ENCODE measurements around the gene SOCS3. TPM values are rescaled to one million over a fixed set of nuclear protein-coding genes. Genes with fewer than 3 reads are reported as not detected.
A peak's percentile ranks its signal among the peaks of the same experiment; 100 is the strongest.

Gene SOCS3
- total RNA-seq, 1 experiment from 2014 or later, result 11.3 TPM

DNA sequence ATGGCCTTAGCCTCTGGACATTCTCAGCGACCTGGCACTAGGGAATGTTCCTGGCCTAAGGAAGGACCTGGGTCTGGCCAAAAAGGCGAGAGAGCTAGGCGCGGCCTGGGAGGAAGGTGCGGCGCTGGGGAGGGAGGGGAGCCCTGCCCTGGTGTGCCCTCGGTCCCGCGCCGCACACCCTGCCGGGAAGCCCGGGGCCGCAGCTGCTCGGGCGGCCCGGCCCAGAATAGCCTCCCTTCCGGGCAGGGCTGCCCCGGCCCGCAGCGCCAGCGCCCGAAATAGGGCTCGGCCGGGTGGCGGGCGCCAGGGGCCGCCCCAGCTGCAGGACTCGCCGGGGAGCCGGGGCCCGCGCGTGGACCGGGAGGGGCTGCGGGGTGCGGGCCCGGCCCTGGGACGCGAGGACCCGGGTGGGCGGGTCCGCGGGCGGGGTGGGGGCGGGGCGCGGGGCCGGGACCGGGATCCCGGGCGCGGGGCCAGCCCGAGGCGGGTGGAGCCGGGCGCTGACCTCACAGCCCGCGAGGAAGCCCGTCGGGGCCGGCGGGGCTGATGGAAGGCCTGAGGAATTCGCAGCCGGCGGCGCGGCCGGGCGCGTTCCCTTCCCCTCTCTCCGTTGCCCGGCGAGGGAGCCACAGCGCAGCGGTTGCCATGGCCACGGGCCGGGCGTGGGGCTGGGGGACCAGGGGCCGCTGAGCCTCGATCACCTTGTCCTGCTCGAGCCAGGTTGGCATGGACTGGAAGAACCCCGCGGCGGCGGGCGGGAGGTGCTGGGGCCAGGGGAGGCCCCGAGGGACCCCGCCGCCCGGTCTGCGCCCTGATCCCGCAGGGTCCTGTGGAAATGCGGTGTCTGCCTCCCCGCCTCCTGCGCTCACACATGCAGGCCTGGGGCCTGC, 18.1 kb downstream of the SOCS3 start:
- no peaks in the 10 kb centered on the region for H3K9me3 Mint-ChIP-seq (ENCODE audit: unreplicated experiment)
- H3K27me3 ChIP-seq (replicated peaks; ENCODE audit: control insufficient read depth, insufficient read depth, low read length), result no peaks in the 10 kb centered on the region; the same call in 1 of the 2 replicates
- intact Hi-C loops (cut with micrococcal nuclease; ENCODE audit: unreplicated experiment), result no loop called here
- no peaks in the 10 kb centered on the region for H3K9me3 ChIP-seq
- peak in 1 of 2 experiments; percentile 74 for DNase-seq
- H3K4me1 Mint-ChIP-seq (ENCODE audit: low read depth, unreplicated experiment), result no peaks in the 10 kb centered on the region
- no peak overlapping the region for H3K27ac Mint-ChIP-seq (ENCODE audit: unreplicated experiment)
- CTCF ChIA-PET, result interaction anchor here (0.5 to 0.7 kb wide), 2 partner anchors 62 to 128 kb away, joined by 3 read pairs; no protein-coding TSS in a partner anchor
- no peaks in the 10 kb centered on the region for H3K27me3 Mint-ChIP-seq (ENCODE audit: insufficient read depth, unreplicated experiment)
- POLR2A ChIA-PET, result no interaction called here
- H3K36me3 ChIP-seq (ENCODE audit: control insufficient read depth, insufficient read depth, low read length), result no peaks in the 10 kb centered on the region
- H3K4me3 Mint-ChIP-seq (ENCODE audit: unreplicated experiment), result peak overlapping the region; percentile 67
- no peaks in the 10 kb centered on the region for H3K36me3 Mint-ChIP-seq (ENCODE audit: insufficient read depth, unreplicated experiment)
- H3K4me1 ChIP-seq, result peaks cover 13% of the 10 kb centered on the region
- TF ChIP-seq, protein P1, sequence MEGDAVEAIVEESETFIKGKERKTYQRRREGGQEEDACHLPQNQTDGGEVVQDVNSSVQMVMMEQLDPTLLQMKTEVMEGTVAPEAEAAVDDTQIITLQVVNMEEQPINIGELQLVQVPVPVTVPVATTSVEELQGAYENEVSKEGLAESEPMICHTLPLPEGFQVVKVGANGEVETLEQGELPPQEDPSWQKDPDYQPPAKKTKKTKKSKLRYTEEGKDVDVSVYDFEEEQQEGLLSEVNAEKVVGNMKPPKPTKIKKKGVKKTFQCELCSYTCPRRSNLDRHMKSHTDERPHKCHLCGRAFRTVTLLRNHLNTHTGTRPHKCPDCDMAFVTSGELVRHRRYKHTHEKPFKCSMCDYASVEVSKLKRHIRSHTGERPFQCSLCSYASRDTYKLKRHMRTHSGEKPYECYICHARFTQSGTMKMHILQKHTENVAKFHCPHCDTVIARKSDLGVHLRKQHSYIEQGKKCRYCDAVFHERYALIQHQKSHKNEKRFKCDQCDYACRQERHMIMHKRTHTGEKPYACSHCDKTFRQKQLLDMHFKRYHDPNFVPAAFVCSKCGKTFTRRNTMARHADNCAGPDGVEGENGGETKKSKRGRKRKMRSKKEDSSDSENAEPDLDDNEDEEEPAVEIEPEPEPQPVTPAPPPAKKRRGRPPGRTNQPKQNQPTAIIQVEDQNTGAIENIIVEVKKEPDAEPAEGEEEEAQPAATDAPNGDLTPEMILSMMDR (IDR thresholded peaks at IDR 0.05; ENCODE audit: insufficient read depth in 1 of 2, low read depth in 1 of 2, low read length in 1 of 2, severe bottlenecking in 1 of 2, unreplicated experiment in 1 of 2), result no peak
- BruUV-seq (replicated peaks), result no TSS peak
- peak overlapping the region; percentile 43 for H3K4me3 ChIP-seq (ENCODE audit: low read depth, low read length)

DNA sequence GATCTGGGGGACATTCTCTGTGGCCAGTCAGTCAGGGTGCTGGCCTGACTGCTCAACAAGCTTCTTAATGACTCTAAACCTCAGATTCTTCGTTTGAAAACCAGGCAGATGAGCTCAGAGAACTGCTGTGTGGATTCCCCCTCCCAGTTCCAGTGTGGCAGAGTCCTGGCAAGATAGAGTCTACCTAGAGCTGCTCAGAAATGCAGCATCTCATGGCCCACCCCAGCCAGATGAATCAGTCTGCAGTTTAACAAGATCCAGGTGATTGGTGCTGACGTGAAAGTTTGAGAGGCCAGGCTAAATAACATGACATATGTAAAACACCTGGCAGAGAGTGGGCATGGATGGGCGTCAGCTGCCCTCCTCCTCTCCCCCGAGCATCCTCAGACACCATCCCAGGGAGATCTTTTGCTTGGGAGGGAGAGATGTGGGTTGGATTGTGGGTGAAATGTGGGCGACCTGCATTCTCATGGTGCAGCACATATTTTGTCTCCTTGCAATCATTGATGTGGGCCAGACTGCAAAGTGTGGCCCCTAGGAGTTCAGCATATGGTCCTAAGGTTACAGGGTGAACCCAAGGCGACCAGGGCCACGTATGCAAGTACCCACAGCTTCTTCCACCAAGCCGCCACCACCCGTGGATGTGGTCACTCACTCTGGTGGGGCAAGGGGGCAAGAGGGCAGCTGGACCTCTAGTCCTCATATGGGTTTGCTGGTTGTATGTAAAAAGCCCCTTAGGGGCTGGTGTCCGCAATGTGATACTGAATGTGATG, 19.5 kb downstream of the SOCS3 start:
- no TSS peak for BruUV-seq (replicated peaks)
- H3K9me3 ChIP-seq, result no peaks in the 10 kb centered on the region
- intact Hi-C loops (cut with micrococcal nuclease; ENCODE audit: unreplicated experiment), result no loop called here
- no peaks in the 10 kb centered on the region for H3K4me1 Mint-ChIP-seq (ENCODE audit: low read depth, unreplicated experiment)
- H3K36me3 Mint-ChIP-seq (ENCODE audit: insufficient read depth, unreplicated experiment), result no peaks in the 10 kb centered on the region
- CTCF ChIA-PET, result no interaction called here
- DNase-seq, result no peak
- H3K4me3 Mint-ChIP-seq (ENCODE audit: unreplicated experiment), result peak overlapping the region; percentile 67
- peaks cover 13% of the 10 kb centered on the region for H3K4me1 ChIP-seq
- H3K27ac Mint-ChIP-seq (ENCODE audit: unreplicated experiment), result peak overlapping the region; percentile 59
- no peaks in the 10 kb centered on the region for H3K9me3 Mint-ChIP-seq (ENCODE audit: unreplicated experiment)
- TF ChIP-seq, protein P1 (IDR thresholded peaks at IDR 0.05; ENCODE audit: insufficient read depth in 1 of 2, low read depth in 1 of 2, low read length in 1 of 2, severe bottlenecking in 1 of 2, unreplicated experiment in 1 of 2), result no peak
- no peaks in the 10 kb centered on the region for H3K27me3 Mint-ChIP-seq (ENCODE audit: insufficient read depth, unreplicated experiment)
- H3K36me3 ChIP-seq (ENCODE audit: control insufficient read depth, insufficient read depth, low read length), result no peaks in the 10 kb centered on the region
- POLR2A ChIA-PET, result interaction anchor here (0.7 kb wide), 1 partner anchor 21 kb away, joined by 3 read pairs; no protein-coding TSS in a partner anchor
- H3K4me3 ChIP-seq (ENCODE audit: low read depth, low read length), result no peak overlapping the region
- H3K27me3 ChIP-seq (replicated peaks; ENCODE audit: control insufficient read depth, insufficient read depth, low read length), result no peaks in the 10 kb centered on the region; the same call in 1 of the 2 replicates

DNA sequence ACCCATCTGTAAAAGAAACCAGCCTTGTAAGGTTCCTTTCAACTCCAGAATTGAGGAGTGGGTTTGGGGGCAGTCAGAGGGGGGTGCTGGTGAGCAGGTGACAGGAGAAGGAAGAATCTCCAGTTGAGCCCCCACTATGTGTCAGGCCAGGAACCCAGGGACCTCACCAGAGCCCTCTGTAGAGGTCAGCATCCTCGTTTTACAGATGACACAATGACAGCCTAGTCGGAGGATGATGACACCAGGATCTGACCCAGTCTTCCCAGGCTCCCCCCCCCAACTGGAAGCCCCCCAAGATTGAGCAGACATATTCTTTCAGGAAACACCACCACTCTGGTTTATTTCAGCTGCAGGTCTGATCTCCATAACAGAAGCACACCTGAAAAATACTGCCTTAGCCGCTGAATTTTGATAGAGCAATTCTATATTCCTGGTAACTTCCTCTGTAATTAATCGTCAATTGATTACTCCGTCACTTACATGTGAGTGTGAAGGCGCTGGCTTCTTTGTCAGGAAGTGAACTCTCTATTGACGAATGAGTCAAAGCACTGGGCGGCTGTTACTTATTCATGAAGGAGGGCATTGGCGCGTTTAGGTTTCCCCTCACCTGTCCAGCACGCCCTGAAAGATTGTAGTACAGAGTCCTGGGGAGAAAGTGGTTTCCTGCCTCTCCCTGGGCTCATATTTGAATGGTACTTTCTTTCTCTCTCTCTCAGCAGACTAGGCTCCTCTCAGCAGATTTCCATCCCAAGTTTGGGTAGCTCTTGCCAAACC, 21.2 kb downstream of the SOCS3 start:
- no peaks in the 10 kb centered on the region for H3K4me1 Mint-ChIP-seq (ENCODE audit: low read depth, unreplicated experiment)
- CTCF ChIA-PET, result no interaction called here
- POLR2A ChIA-PET, result interaction anchor here (0.5 kb wide), 1 partner anchor 123 kb away, joined by 5 read pairs; no protein-coding TSS in a partner anchor
- Histone ChIP-seq H3K4me3 (ENCODE audit: low read depth, low read length) (no peak overlapping the region), H3K4me1 (peaks cover 13% of the 10 kb centered on the region), H3K36me3 (ENCODE audit: control insufficient read depth, insufficient read depth, low read length) (no peaks in the 10 kb centered on the region), H3K27me3 (replicated peaks; ENCODE audit: control insufficient read depth, insufficient read depth, low read length) (no peaks in the 10 kb centered on the region; the same call in 1 of the 2 replicates), H3K9me3 (no peaks in the 10 kb centered on the region)
- intact Hi-C loops (cut with micrococcal nuclease; ENCODE audit: unreplicated experiment), result no loop called here
- H3K9me3 Mint-ChIP-seq (ENCODE audit: unreplicated experiment), result no peaks in the 10 kb centered on the region
- H3K27me3 Mint-ChIP-seq (ENCODE audit: insufficient read depth, unreplicated experiment), result no peaks in the 10 kb centered on the region
- DNase-seq, result no peak
- no peaks in the 10 kb centered on the region for H3K36me3 Mint-ChIP-seq (ENCODE audit: insufficient read depth, unreplicated experiment)
- no peak overlapping the region for H3K27ac Mint-ChIP-seq (ENCODE audit: unreplicated experiment)
- no TSS peak for BruUV-seq (replicated peaks)
- no peak overlapping the region for H3K4me3 Mint-ChIP-seq (ENCODE audit: unreplicated experiment)
- TF ChIP-seq, protein P1 (IDR thresholded peaks at IDR 0.05; ENCODE audit: insufficient read depth in 1 of 2, low read depth in 1 of 2, low read length in 1 of 2, severe bottlenecking in 1 of 2, unreplicated experiment in 1 of 2), result no peak

Measured in Caco-2 (cell line).